Activated T-helper 1 cell treated with anti-CD3 and anti-CD28 coated beads, Interleukin-12 subunit alpha, Interleukin-12 subunit beta, Interleukin-2, Interleukin-4 antibody, amounts not matched to agents 30 ng/mL and 10 ng/mL and 1 ng/mL, durations not matched to agents 14 hours and 24 hours and 36 hours (primary cell): ENCODE data around the gene ERC2. TPM values are rescaled to one million over a fixed set of nuclear protein-coding genes. Genes with fewer than 3 reads are reported as not detected.
"Not testable (repeated sequence)": the region's sequence is repeated elsewhere in the genome, so short reads cannot be mapped to it uniquely, and the experiment has no call there.

Experiments
- DNase-seq: peaks from one replicate; pipeline ENCODE4 v3.0.0; 2021; ENCODE audit warnings: low spot score
- H3K27ac Mint-ChIP-seq: one replicate; pipeline ENCODE4 v1.8.0; 2021; ENCODE audit warnings: mild to moderate bottlenecking, mixed read lengths
- H3K27me3 Mint-ChIP-seq: one replicate; pipeline ENCODE4 v1.8.0; 2022; ENCODE audit warnings: mild to moderate bottlenecking, moderate library complexity, mixed read lengths; ENCODE audit not compliant: insufficient read depth
- H3K36me3 Mint-ChIP-seq: one replicate; pipeline ENCODE4 v1.8.0; 2021; ENCODE audit warnings: low read depth, mixed read lengths
- H3K4me1 Mint-ChIP-seq: one replicate; pipeline ENCODE4 v1.8.0; 2021; ENCODE audit warnings: low read depth, mixed read lengths
- H3K4me3 Mint-ChIP-seq: one replicate; pipeline ENCODE4 v1.8.0; 2021; ENCODE audit warnings: mild to moderate bottlenecking, moderate library complexity, mixed read lengths
- H3K9me3 Mint-ChIP-seq: one replicate; pipeline ENCODE4 v1.8.0; 2021; ENCODE audit warnings: mixed read lengths
- intact Hi-C: fragments of 100-400 bp; cut with micrococcal nuclease; formaldehyde crosslinking; loops from one replicate; pipeline ENCODE4 v1.15.1; 2024
- total RNA-seq: library from RNA; stranded (reverse); gene quantifications from 2 replicates; pipeline ENCODE4 v1.2.3, GENCODE V29; 2022

Gene ERC2
- total RNA-seq: 0.54 TPM in 1 of 2 replicates, not detected in the other

DNA sequence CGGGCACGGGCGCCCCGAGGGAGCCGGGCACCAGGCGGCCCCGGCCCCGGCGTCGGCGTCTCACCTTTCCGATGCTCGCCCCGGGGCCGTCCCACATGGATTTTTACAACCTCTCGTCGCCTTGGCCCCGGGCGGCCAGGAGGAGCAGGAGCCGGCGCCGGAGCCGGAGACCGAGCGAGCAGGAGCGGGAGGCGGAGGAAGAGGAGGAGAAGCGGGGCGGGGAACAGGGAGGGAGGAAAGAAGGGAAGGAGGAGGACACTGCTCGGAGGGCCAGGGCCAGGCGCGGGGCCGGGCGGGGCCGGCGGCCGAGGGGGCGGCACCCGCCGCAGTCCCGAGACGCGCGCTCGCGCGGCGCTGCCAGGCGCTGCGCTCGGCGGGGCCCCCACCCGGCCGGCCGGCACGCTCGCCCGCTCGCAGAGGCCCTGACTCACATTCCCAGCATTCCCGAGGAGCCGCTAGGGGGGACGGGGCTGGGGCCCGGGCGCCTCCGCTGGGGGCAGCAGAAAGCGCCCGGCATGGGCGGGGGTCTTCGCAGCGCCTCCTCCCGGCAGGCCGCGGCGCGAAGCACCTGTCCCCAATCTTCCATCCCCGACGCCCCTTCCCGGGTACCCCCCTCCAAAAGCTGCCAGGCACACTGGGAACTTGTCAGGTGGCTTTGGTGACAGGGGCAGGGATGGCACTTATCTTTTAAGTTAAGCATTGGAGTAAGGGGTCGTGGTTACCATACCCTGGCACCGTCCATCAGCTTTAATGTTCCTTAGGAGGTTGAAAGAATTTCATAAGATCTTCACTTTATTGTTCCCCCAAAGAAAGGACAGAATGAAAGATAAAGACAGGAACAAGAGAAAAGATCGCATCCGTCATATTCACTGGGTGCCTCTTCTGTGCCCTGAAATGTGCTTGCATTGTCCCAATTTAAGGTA is at the start of gene ERC2:
Gene ERC2, minus strand, starts transcription at position 284 of the 923 bp plus-strand sequence.
- H3K27me3 Mint-ChIP-seq: peaks cover 56% of the 10 kb centered on the region

DNA sequence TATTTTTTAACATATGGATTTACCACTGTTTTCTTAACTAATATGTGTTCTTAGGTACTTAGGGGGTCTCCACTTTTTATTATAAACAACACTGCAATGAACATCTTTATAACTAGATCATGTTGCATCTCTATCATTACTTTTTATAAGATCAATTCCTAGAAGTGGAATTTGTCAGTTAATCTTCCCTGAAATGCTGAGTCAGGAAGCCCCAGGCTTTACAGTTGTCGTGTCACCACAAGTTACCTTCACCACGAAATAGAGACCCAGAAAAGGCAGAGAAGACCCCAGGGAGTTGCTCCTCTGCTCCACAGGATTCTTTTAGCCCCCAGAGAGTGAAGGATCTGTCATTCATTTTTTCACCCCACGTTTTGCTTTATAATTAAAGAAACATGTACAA is 34.5 kb upstream of the ERC2 start:
- no peaks in the 10 kb centered on the region for H3K4me1 Mint-ChIP-seq
- intact Hi-C loops: no loop called here
- H3K36me3 Mint-ChIP-seq: no peaks in the 10 kb centered on the region
- DNase-seq: no peak
- peaks cover 9% of the 10 kb centered on the region for H3K27me3 Mint-ChIP-seq
- no peaks in the 10 kb centered on the region for H3K9me3 Mint-ChIP-seq
- H3K27ac Mint-ChIP-seq: no peak overlapping the region
- H3K4me3 Mint-ChIP-seq: no peak overlapping the region

More for the DNA sequence above, at the start of gene ERC2:
- H3K9me3 Mint-ChIP-seq: no peaks in the 10 kb centered on the region
- H3K4me3 Mint-ChIP-seq: peak within 1 kb of the TSS; percentile 62
- H3K36me3 Mint-ChIP-seq: no peaks in the 10 kb centered on the region
- peaks cover 7% of the 10 kb centered on the region for H3K4me1 Mint-ChIP-seq
- H3K27ac Mint-ChIP-seq: no peak within 1 kb of the TSS
- intact Hi-C loops: no loop called here
- no peak for DNase-seq

DNA sequence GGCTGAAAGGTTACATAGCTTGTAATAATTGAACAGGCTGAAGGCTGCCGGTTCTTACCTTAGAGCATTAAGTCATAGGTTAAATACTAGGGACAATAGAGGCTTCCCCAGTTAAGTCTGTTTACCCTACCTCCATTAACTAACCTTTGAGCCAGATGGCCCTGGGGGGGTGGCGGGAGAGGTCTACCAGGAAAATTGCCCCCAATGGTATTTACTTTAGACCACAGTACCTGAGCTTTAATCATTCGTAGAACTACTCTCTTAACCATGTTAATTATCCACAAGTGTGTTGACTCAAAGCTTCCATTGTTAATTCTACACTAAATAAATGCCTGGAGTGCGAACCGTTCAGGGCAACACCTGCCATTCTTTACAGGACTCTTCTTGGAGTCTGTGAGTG is 28.1 kb upstream of the ERC2 start:
- H3K27me3 Mint-ChIP-seq, H3K27ac Mint-ChIP-seq, H3K36me3 Mint-ChIP-seq, H3K4me1 Mint-ChIP-seq, H3K9me3 Mint-ChIP-seq, DNase-seq, H3K4me3 Mint-ChIP-seq, intact Hi-C loops: not testable (repeated sequence)

DNA sequence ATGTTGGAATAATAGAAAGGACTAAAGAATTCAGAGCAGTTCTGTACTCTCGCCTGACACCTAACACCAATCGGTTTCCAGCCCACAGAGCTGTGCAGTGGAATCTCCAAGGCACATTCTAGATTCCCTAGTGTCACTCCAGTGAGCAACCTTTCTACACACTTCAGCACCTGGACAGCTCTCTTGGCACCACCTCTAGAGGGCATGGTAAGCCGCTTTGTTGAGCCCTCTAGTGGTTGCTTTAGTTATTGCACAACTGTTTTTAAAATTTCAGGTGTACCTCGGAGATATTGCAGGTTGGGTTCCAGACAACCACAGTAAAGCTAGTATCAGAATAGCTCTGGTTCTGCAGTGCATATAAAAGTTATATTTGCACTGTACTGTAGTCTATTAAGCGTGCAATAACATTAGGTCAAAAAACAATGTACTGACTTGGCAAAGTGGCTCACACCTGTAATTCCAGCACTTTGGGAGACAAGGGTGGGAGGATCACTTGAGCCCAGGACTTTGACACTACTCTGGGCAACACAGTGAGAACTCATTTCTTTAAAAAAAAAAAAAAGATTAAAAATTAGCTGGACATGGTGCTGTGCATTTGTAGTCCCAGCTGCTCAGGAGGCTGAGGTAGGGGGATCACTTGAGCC is 26.5 kb upstream of the ERC2 start:
- DNase-seq: peak; percentile 55
- H3K4me3 Mint-ChIP-seq: no peak overlapping the region
- no peaks in the 10 kb centered on the region for H3K9me3 Mint-ChIP-seq
- no peak overlapping the region for H3K27ac Mint-ChIP-seq
- no peaks in the 10 kb centered on the region for H3K4me1 Mint-ChIP-seq
- H3K27me3 Mint-ChIP-seq: peaks cover 7% of the 10 kb centered on the region
- intact Hi-C loops: loop anchor here (2.0 kb wide), 1 partner anchor 154 kb away; no protein-coding TSS in a partner anchor
- H3K36me3 Mint-ChIP-seq: no peaks in the 10 kb centered on the region

DNA sequence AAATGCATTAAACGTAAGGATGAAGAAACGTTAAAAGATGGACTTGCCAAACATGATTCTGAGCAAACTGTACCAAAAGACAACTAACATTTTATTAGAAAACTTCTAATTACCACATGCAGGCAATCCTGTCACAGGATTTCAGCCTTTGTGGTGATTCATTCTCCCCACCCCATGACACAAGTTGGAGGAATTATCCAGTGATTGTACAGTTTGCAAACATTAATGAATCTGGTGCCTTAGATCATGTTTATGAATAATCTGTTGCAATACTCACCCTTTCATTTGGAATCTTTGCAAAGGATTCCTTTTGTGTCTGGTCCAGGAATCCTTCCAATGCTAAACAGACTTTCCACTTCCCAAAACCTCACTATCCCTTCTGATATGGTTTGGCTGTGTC is 23.3 kb upstream of the ERC2 start:
- intact Hi-C loops: no loop called here
- Mint-ChIP-seq H3K4me3 (no peak overlapping the region), H3K36me3 (no peaks in the 10 kb centered on the region), H3K4me1 (no peaks in the 10 kb centered on the region), H3K27me3 (peaks cover 12% of the 10 kb centered on the region), H3K9me3 (no peaks in the 10 kb centered on the region), H3K27ac (no peak overlapping the region)
- no peak for DNase-seq

DNA sequence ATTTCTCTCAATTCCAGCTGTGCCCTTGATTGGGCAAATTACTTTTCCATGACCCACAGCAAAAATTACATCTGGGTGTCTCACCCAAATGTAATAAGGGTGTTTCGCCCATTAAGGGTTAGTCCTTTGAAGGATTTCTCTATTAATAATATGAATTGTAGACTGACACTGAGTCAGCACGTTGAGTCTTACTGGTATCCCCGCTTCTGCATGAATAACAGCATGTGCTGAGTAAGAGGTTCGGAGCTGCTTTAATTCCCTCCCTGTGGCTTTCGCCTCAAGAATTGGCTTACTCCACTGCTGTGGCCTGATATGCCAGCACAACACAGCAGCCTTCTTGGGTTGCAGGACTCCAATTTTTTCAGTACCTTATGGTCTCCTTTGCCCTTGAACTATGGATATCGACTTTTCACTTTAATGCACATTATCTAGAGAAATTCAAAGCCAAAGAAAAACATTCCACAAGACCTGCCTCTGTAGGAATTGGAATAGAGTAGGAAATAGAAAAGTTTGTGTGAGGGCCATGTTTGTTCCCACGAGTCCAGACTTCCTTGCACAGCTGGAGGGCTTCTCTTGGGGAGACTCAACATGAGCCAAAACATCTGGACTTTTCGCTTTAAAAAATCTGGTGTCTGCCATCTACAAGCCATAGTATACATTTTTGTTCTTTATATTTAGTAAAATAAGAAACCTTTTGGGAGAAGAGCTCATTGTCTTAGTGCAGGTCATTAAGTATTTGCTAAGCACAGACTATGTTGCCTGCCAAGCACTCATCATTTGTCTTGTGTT is 20.7 kb upstream of the ERC2 start:
- Mint-ChIP-seq H3K4me3 (no peak overlapping the region), H3K4me1 (no peaks in the 10 kb centered on the region), H3K27me3 (peaks cover 9% of the 10 kb centered on the region), H3K9me3 (no peaks in the 10 kb centered on the region), H3K27ac (no peak overlapping the region), H3K36me3 (no peaks in the 10 kb centered on the region)
- intact Hi-C loops: no loop called here
- no peak for DNase-seq

DNA sequence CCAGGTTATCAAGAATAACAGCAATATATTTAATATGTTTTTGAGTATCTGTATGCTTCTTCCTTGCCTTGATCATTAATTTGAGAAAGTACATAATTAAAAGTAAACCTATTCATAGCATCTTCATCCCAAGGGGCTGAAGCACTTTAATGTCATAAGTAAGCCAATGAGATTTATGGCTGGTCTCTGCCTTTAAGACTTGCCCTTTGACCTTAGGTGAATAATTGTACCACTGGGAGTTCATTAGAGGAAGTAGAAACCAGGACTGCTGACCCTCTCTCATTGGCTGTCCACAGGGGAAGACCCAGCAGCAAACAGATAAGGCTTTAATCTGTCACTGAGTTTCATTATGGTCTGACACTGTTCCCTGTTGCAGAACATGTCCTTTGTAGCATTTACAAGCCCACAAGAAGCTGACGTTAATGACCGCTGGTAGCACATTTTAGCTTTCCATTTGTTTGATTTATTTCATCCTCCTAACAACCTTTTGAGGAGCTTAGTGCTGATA is 16.3 kb upstream of the ERC2 start:
- H3K9me3 Mint-ChIP-seq: no peaks in the 10 kb centered on the region
- H3K27ac Mint-ChIP-seq: no peak overlapping the region
- no peaks in the 10 kb centered on the region for H3K36me3 Mint-ChIP-seq
- intact Hi-C loops: no loop called here
- DNase-seq: no peak
- H3K4me1 Mint-ChIP-seq: no peaks in the 10 kb centered on the region
- H3K27me3 Mint-ChIP-seq: peaks cover 8% of the 10 kb centered on the region
- H3K4me3 Mint-ChIP-seq: no peak overlapping the region

DNA sequence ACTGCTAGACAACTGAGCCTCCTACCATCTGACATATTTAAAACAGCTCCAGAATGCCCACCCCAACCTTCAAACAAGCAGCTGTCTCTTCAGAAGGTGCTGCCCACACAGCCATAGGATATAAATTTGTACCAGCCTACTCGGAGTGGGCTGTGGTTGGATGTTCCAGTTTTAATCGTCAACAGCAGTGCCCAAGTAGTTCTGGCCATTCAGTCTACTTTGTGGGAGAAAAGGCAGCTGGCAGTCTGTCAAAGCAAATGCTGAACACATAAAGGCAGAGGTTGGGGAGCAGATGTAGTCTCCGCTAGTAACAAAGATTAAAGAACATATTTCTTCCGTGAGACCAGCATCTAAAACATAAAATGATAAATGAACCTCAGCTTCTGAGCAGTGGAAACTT is 15.9 kb upstream of the ERC2 start:
- Mint-ChIP-seq H3K27me3 (peaks cover 8% of the 10 kb centered on the region), H3K4me3 (no peak overlapping the region)
- intact Hi-C loops: no loop called here

DNA sequence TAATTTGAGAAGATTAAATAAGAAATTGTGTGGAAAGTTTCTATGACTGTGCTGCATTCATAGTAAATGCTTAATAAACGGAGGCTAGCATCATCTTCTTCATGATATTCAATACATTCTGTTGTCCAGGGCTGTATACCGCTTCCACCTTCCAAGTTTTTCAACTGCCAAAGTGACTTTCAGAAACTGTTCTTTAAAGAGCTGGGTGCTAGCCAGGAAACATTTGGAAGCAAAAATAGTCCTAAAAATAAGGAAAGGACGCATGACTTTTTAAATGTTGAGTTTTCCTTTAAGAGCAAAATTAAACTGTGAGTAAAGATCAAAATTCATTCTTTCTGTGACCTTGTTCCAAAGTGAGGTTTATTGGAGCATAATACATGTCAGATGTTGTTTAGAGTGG is 9.4 kb upstream of the ERC2 start:
- Mint-ChIP-seq H3K27me3 (peaks cover 12% of the 10 kb centered on the region), H3K36me3 (no peaks in the 10 kb centered on the region), H3K4me3 (no peak overlapping the region), H3K27ac (no peak overlapping the region), H3K4me1 (no peaks in the 10 kb centered on the region), H3K9me3 (no peaks in the 10 kb centered on the region)
- DNase-seq: no peak
- intact Hi-C loops: no loop called here

More for the DNA sequence above, 15.9 kb upstream of the ERC2 start:
- H3K27ac Mint-ChIP-seq: no peak overlapping the region
- H3K4me1 Mint-ChIP-seq: no peaks in the 10 kb centered on the region
- H3K9me3 Mint-ChIP-seq: no peaks in the 10 kb centered on the region
- H3K36me3 Mint-ChIP-seq: no peaks in the 10 kb centered on the region
- no peak for DNase-seq

DNA sequence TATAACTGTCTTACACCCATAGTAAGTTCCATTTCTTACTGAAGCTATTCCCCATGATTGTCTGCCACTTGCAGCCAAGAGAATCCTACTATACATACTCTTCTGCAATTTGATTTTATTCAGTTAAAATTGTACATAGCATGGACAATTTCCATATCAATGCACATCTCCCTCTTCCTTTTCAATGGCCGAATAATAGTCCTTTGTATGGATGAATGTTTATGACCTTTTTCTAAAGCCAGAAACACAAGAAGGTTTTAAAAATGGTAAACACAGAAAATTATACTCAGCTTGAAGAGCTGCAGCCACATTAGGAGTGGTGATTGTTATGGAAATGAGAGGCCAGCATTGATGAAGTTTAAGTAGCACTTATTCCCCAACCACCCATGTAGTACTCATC is 8.5 kb upstream of the ERC2 start:
- DNase-seq: no peak
- peaks cover 17% of the 10 kb centered on the region for H3K27me3 Mint-ChIP-seq
- intact Hi-C loops: no loop called here
- H3K9me3 Mint-ChIP-seq: no peaks in the 10 kb centered on the region
- H3K4me3 Mint-ChIP-seq: no peak overlapping the region
- no peaks in the 10 kb centered on the region for H3K4me1 Mint-ChIP-seq
- no peaks in the 10 kb centered on the region for H3K36me3 Mint-ChIP-seq
- no peak overlapping the region for H3K27ac Mint-ChIP-seq

DNA sequence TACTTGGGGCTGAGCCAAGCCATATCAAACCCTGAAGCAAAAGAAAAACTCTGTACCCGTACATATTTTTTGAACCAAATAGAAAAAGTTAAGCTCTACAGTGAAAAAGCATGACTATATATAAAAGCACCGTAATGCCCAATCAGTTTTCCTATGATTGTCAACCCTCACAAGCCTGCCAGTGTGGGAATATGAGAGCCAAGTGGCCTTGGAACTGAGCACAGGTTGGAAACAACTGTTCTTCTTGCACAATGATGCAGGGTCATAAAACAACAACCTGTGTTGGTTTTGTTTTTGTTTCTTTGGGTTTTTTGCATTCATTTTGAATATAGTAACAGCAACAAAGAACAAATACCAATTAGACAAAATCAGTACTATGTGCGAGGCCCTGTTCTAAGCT is 3.5 kb upstream of the ERC2 start:
- Mint-ChIP-seq H3K27ac (no peak overlapping the region), H3K9me3 (no peaks in the 10 kb centered on the region), H3K27me3 (peaks cover 40% of the 10 kb centered on the region), H3K36me3 (no peaks in the 10 kb centered on the region), H3K4me3 (no peak overlapping the region), H3K4me1 (peaks cover 7% of the 10 kb centered on the region)
- no peak for DNase-seq
- intact Hi-C loops: no loop called here

DNA sequence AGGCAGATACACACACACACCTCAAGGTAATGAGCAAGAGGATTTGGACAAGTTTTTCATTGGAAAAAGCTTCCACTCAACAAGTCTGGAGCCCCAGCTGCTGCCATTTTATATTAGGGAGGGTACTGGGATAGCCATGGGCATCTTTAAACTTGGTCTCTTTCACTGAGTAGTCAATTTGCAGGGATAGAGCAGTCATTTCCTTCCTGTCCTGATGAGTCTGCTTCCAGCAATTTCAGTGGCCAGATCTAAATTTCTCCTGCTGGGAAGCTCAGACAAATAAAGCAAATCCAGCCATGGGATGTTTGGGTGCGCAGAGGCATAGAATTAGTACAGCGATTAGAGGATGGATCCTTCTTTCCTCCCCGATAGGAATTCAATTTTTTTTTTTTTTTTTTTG is 874 bp upstream of the ERC2 start:
- Mint-ChIP-seq H3K4me3 (no peak overlapping the region), H3K27ac (no peak overlapping the region), H3K27me3 (peaks cover 58% of the 10 kb centered on the region), H3K9me3 (no peaks in the 10 kb centered on the region), H3K4me1 (peaks cover 7% of the 10 kb centered on the region), H3K36me3 (no peaks in the 10 kb centered on the region)
- intact Hi-C loops: no loop called here
- no peak for DNase-seq

DNA sequence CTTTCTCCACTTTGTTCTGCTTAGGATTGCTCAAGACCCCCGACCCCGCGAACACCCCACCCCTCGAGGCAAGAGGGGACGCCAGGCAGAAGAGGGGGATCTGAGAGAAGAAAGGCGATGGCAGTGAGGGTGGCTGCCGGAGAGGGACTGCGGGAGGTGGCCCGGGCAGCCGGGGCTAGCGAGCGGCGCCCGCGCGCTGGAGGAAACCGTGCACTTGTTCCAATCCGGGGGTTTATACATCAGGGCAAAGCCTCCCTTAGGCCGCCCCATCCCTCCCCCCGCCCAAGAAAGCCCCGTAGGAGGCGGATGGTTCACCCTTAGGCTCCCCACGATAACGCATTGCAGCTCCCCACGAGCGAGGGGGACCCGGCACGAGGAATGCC is 475 bp downstream of the ERC2 start:
- Mint-ChIP-seq H3K27ac (no peak overlapping the region), H3K4me3 (no peak overlapping the region), H3K4me1 (peaks cover 7% of the 10 kb centered on the region), H3K36me3 (no peaks in the 10 kb centered on the region), H3K27me3 (peaks cover 57% of the 10 kb centered on the region), H3K9me3 (no peaks in the 10 kb centered on the region)
- DNase-seq: no peak
- intact Hi-C loops: no loop called here
